CD4-positive, alpha-beta T cell (primary cell): ENCODE results near the gene FEV. TPM values are rescaled to one million over a fixed set of nuclear protein-coding genes. Genes with fewer than 3 reads are reported as not detected.

Source experiments
- ATAC-seq: fragments of 200-7000 bp; cut with Tn5 transposase; one replicate; pipeline ENCODE4 v1.10.0; 2022; ENCODE audit warnings: mild to moderate bottlenecking; ENCODE audit not compliant: poor library complexity
- CTCF ChIA-PET: fragments of 350-600 bp; sonication (Branson Sonifier 250); formaldehyde crosslinking; loops from one replicate; lab custom pipeline; 2021; ENCODE audit warnings: antibody characterized with exemption, inconsistent platforms; lab: Charles Lee
- POLR2A ChIA-PET: fragments of 350-600 bp; sonication (Branson Sonifier 250); formaldehyde crosslinking; loops from one replicate; lab custom pipeline; 2021; ENCODE audit warnings: antibody characterized with exemption, inconsistent platforms; lab: Charles Lee
- DNase-seq, 14 experiments: peaks; one replicate each; pipeline ENCODE4 v3.0.0-alpha.2; 2013 to 2020; ENCODE audit warnings: mixed read lengths in 2 of 14
- H3K27ac ChIP-seq, 2 donors: one replicate each; pipeline versions ENCODE4 v1.5.1 to v1.7.0; 2013; ENCODE audit warnings: low read length in 2 of 2, low read depth in 1 of 2, mild to moderate bottlenecking in 1 of 2
- H3K27me3 ChIP-seq, 2 experiments: 1 replicate in 1 of 2; 2 replicates in 1 of 2; pipeline versions ENCODE4 v1.6.1 to v1.7.0; 2013; ENCODE audit warnings: low read length in 2 of 2, control low read depth in 1 of 2, mild to moderate bottlenecking in 1 of 2, moderate library complexity in 1 of 2; ENCODE audit not compliant: insufficient read depth in 2 of 2, control insufficient read depth in 1 of 2
- H3K36me3 ChIP-seq: one replicate; pipeline ENCODE4 v1.6.1; 2013; ENCODE audit warnings: low read length, control low read depth; ENCODE audit not compliant: insufficient read depth
- H3K4me1 ChIP-seq: one replicate; pipeline ENCODE4 v1.6.1; 2013; ENCODE audit warnings: low read length, control low read depth; ENCODE audit not compliant: insufficient read depth
- H3K4me3 ChIP-seq: one replicate; pipeline ENCODE4 v1.5.1; 2013; ENCODE audit warnings: mild to moderate bottlenecking, low read length, moderate library complexity
- H3K9me3 ChIP-seq, 2 experiments: 1 replicate in 1 of 2; 2 replicates in 1 of 2; pipeline versions ENCODE4 v1.6.1 to v1.7.0; 2013; ENCODE audit warnings: low read length in 2 of 2, mild to moderate bottlenecking in 2 of 2, control low read depth in 1 of 2, moderate library complexity in 1 of 2; ENCODE audit not compliant: control insufficient read depth in 1 of 2, insufficient read depth in 1 of 2
- H3K27ac Mint-ChIP-seq: one replicate; pipeline ENCODE4 v1.8.0; 2020; ENCODE audit warnings: mixed read lengths
- H3K27me3 Mint-ChIP-seq: one replicate; pipeline ENCODE4 v1.8.0; 2021; ENCODE audit warnings: mixed read lengths
- H3K36me3 Mint-ChIP-seq: one replicate; pipeline ENCODE4 v1.8.0; 2021; ENCODE audit warnings: low read depth, mixed read lengths
- H3K4me1 Mint-ChIP-seq: one replicate; pipeline ENCODE4 v1.8.0; 2021; ENCODE audit warnings: low read depth, mixed read lengths
- H3K4me3 Mint-ChIP-seq: one replicate; pipeline ENCODE4 v1.8.0; 2020; ENCODE audit warnings: mild to moderate bottlenecking, mixed read lengths
- H3K9me3 Mint-ChIP-seq: one replicate; pipeline ENCODE4 v1.8.0; 2020; ENCODE audit warnings: mixed read lengths
- CTCF ChIP-seq: fragments of 200-600 bp; IDR thresholded peaks from one replicate; pipeline ENCODE4 v1.8.0; 2022; ENCODE audit warnings: antibody characterized with exemption, mild to moderate bottlenecking
- intact Hi-C, 2 experiments: fragments of 100-400 bp; cut with DNase I in 1 of 2; cut with micrococcal nuclease in 1 of 2; formaldehyde crosslinking; loops; one replicate each; pipeline versions ENCODE4 v1.15.1 to v1.9.0; 2023 to 2025; cut with DNase I, micrococcal nuclease
- total RNA-seq, 174 experiments: library from RNA in 2 of 174; stranded (reverse) in 2 of 174; gene quantifications; one replicate each; pipeline ENCODE4 v1.2.3 and lab custom pipeline; 2021 to 2026

Gene FEV
- total RNA-seq, 2 experiments from 2014 or later = not detected

GRCh38 chr2:218983934-218984238 lies 1.1 kb downstream of the FEV start:
- H3K4me1 ChIP-seq = peaks cover 54% of the 10 kb centered on the region
- no peak for TF ChIP-seq CTCF
- H3K9me3 ChIP-seq = peaks cover 0 to 19% of the 10 kb centered on the region in 2 experiments
- no peaks in the 10 kb centered on the region for H3K36me3 ChIP-seq
- Mint-ChIP-seq H3K4me1 (peaks cover 46% of the 10 kb centered on the region), H3K4me3 (no peak overlapping the region), H3K36me3 (no peaks in the 10 kb centered on the region), H3K27me3 (peaks cover 89% of the 10 kb centered on the region), H3K27ac (no peak overlapping the region), H3K9me3 (no peaks in the 10 kb centered on the region)
- H3K27ac ChIP-seq = no peak overlapping the region
- H3K27me3 ChIP-seq = peaks cover 72 to 88% of the 10 kb centered on the region in 2 experiments
- ChIA-PET CTCF (no interaction called here), POLR2A (no interaction called here)
- intact Hi-C loops = loop anchor here (5.0 kb wide), 2 partner anchors 107 to 173 kb away; no protein-coding TSS in a partner anchor
- ATAC-seq (no peak), DNase-seq (no peak)
- no peak overlapping the region for H3K4me3 ChIP-seq

GRCh38 chr2:218983263-218983933 lies 1.6 kb downstream of the FEV start:
- H3K36me3 Mint-ChIP-seq = no peaks in the 10 kb centered on the region
- ChIA-PET POLR2A (no interaction called here), CTCF (interaction anchor here (1.2 to 2.0 kb wide), 3 partner anchors 13 to 311 kb away, joined by 3 to 5 read pairs (median 4); no protein-coding TSS in a partner anchor)
- Histone ChIP-seq H3K4me3 (no peak overlapping the region), H3K27ac (no peak overlapping the region), H3K36me3 (no peaks in the 10 kb centered on the region), H3K9me3 (peaks cover 0 to 19% of the 10 kb centered on the region in 2 experiments), H3K4me1 (peaks cover 54% of the 10 kb centered on the region), H3K27me3 (peaks cover 67 to 86% of the 10 kb centered on the region in 2 experiments)
- TF ChIP-seq CTCF = no peak
- intact Hi-C loops = loop anchor here (5.0 kb wide), 2 partner anchors 106 to 174 kb away; no protein-coding TSS in a partner anchor
- no peak overlapping the region for H3K27ac Mint-ChIP-seq
- no peak for DNase-seq
- no peak for ATAC-seq
- peaks cover 89% of the 10 kb centered on the region for H3K27me3 Mint-ChIP-seq
- peak overlapping the region; percentile 64 for H3K4me3 Mint-ChIP-seq
- H3K4me1 Mint-ChIP-seq = peaks cover 46% of the 10 kb centered on the region
- H3K9me3 Mint-ChIP-seq = no peaks in the 10 kb centered on the region

- H3K36me3 ChIP-seq = no peaks in the 10 kb centered on the region
- peaks cover 46% of the 10 kb centered on the region for H3K4me1 Mint-ChIP-seq
- peaks cover 54% of the 10 kb centered on the region for H3K4me1 ChIP-seq
- H3K27ac Mint-ChIP-seq = no peak overlapping the region
- H3K9me3 ChIP-seq = peaks cover 0 to 19% of the 10 kb centered on the region in 2 experiments
- ATAC-seq (no peak), DNase-seq (no peak)
- H3K4me3 Mint-ChIP-seq = peak overlapping the region; percentile 64
- intact Hi-C loops = loop anchor here (5.0 kb wide), 2 partner anchors 105 to 175 kb away; no protein-coding TSS in a partner anchor
- no peak for TF ChIP-seq CTCF
- ChIA-PET POLR2A (interaction anchor here (1.6 kb wide), 1 partner anchor 17 kb away, joined by 3 read pairs; no protein-coding TSS in a partner anchor), CTCF (interaction anchor here (1.2 to 2.0 kb wide), 4 partner anchors 13 to 312 kb away, joined by 3 to 5 read pairs (median 4); no protein-coding TSS in a partner anchor)
- H3K36me3 Mint-ChIP-seq = no peaks in the 10 kb centered on the region
- no peak overlapping the region for H3K4me3 ChIP-seq
- H3K27me3 ChIP-seq = peaks cover 61 to 87% of the 10 kb centered on the region in 2 experiments
- peaks cover 89% of the 10 kb centered on the region for H3K27me3 Mint-ChIP-seq
- no peak overlapping the region for H3K27ac ChIP-seq
- no peaks in the 10 kb centered on the region for H3K9me3 Mint-ChIP-seq
Observed at GRCh38 chr2:218982586-218983262, 2.3 kb downstream of the FEV start.
